GM12878 (cell line): ENCODE data around the gene NCBP3.

Source experiments
- CEBPB ChIP-seq, 2 experiments: fragments of 150-350 bp in 1 of 2; IDR thresholded peaks; 2 replicates each; pipeline ENCODE4 v1.6.1; 2012 to 2014; ENCODE audit warnings: low read depth in 2 of 2, low read length in 2 of 2, borderline replicate concordance in 1 of 2, inconsistent platforms in 1 of 2
- CHD4 ChIP-seq: fragments of 200-600 bp; sonication (generic); IDR thresholded peaks from 2 replicates; pipeline ENCODE4 v1.6.1; 2016; ENCODE audit warnings: mild to moderate bottlenecking
- JUND ChIP-seq: IDR thresholded peaks from 2 replicates; pipeline ENCODE4 v1.6.1; 2012; ENCODE audit warnings: low read depth, mild to moderate bottlenecking, low read length, improper control_type of control experiment, moderate library complexity
- MEF2A ChIP-seq: IDR thresholded peaks from 2 replicates; pipeline ENCODE4 v1.6.1; 2011; ENCODE audit warnings: low read depth, mild to moderate bottlenecking, low read length, moderate library complexity; ENCODE audit not compliant: insufficient read depth
- MXI1 ChIP-seq: fragments of 150-350 bp; IDR thresholded peaks from 2 replicates; pipeline ENCODE4 v1.6.1; 2011; ENCODE audit warnings: low read depth, mild to moderate bottlenecking, inconsistent platforms, low read length, improper control_type of control experiment
- NR2C1 ChIP-seq: fragments of 450-650 bp; IDR thresholded peaks from 2 replicates; pipeline ENCODE4 v1.6.1; 2017; ENCODE audit warnings: antibody characterized with exemption, mild to moderate bottlenecking, moderate library complexity
- RAD21 ChIP-seq: IDR thresholded peaks from 2 replicates; pipeline ENCODE4 v1.6.1; 2011; ENCODE audit warnings: mild to moderate bottlenecking, low read depth, low read length, moderate library complexity; ENCODE audit not compliant: insufficient read depth
- RAD51 ChIP-seq: fragments of 450-650 bp; IDR thresholded peaks from 2 replicates; pipeline ENCODE4 v1.6.1; 2016; ENCODE audit warnings: moderate library complexity, mild to moderate bottlenecking, inconsistent platforms
- RBBP5 ChIP-seq: fragments of 200-600 bp; sonication (generic); conservative IDR thresholded peaks from 2 replicates; pipeline ENCODE4 v1.6.1; 2016
- SPI1 ChIP-seq: IDR thresholded peaks from 2 replicates; pipeline ENCODE4 v1.6.1; 2011; ENCODE audit warnings: low read depth, mild to moderate bottlenecking, low read length, moderate library complexity, borderline replicate concordance; ENCODE audit not compliant: insufficient read depth
- TF ChIP-seq, protein P1 (sequence below), 3 experiments: IDR thresholded peaks in 2 of 3; conservative IDR thresholded peaks in 1 of 3; 2 replicates each; pipeline ENCODE4 v1.5.1; 2011; ENCODE audit warnings: low read depth in 3 of 3, low read length in 3 of 3, mild to moderate bottlenecking in 3 of 3, control low read depth in 2 of 3, moderate library complexity in 2 of 3, inconsistent platforms in 1 of 3, mixed read lengths in 1 of 3; ENCODE audit not compliant: control insufficient read depth in 2 of 3, insufficient read depth in 1 of 3; ENCODE audit errors: extremely low read depth in 1 of 3

- TF ChIP-seq RBBP5 (no peak), RAD51 (no peak), MXI1 (no peak), CHD4 (no peak), MEF2A (no peak), SPI1 (no peak), CEBPB (IDR thresholded peaks at IDR 0.05; ENCODE audit: borderline replicate concordance in 1 of 2, low read depth in 2 of 2, low read length in 2 of 2) (no peak), RAD21 (no peak), JUND (no peak), NR2C1 (no peak)
- TF ChIP-seq, protein P1, sequence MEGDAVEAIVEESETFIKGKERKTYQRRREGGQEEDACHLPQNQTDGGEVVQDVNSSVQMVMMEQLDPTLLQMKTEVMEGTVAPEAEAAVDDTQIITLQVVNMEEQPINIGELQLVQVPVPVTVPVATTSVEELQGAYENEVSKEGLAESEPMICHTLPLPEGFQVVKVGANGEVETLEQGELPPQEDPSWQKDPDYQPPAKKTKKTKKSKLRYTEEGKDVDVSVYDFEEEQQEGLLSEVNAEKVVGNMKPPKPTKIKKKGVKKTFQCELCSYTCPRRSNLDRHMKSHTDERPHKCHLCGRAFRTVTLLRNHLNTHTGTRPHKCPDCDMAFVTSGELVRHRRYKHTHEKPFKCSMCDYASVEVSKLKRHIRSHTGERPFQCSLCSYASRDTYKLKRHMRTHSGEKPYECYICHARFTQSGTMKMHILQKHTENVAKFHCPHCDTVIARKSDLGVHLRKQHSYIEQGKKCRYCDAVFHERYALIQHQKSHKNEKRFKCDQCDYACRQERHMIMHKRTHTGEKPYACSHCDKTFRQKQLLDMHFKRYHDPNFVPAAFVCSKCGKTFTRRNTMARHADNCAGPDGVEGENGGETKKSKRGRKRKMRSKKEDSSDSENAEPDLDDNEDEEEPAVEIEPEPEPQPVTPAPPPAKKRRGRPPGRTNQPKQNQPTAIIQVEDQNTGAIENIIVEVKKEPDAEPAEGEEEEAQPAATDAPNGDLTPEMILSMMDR (IDR thresholded peaks at IDR 0.05 in 2 of 3, conservative IDR thresholded peaks at IDR 0.05 in 1 of 3; ENCODE audit: control insufficient read depth in 2 of 3, extremely low read depth in 1 of 3, insufficient read depth in 1 of 3, low read depth in 3 of 3, low read length in 3 of 3), result no peak
These were observed 7.8 kb downstream of the NCBP3 start for GRCh38 chr17:3838206-3838605.
